Tibial nerve (tissue), 4 donors: ENCODE results near the gene ATP12A. TPM values are rescaled to one million over a fixed set of nuclear protein-coding genes. Genes with fewer than 3 reads are reported as not detected.

Experiments
- DNase-seq, 2 donors: peaks; one replicate each; pipeline ENCODE4 v3.0.0-alpha.2; 2019; ENCODE audit warnings: low spot score in 2 of 2
- H3K27ac ChIP-seq, 4 donors: fragments of 200-600 bp; sonication (generic) in 3 of 4; one replicate each; pipeline ENCODE4 v1.5.1; 2017 to 2019; ENCODE audit warnings: mild to moderate bottlenecking in 1 of 4
- H3K27me3 ChIP-seq, 2 donors: fragments of 200-600 bp; sonication (generic) in 1 of 2; one replicate each; pipeline versions ENCODE4 v1.5.1 to v1.6.0; 2017 to 2019
- H3K36me3 ChIP-seq, 3 donors: fragments of 200-600 bp; sonication (generic); one replicate each; pipeline ENCODE4 v1.5.1; 2018 to 2019
- H3K4me1 ChIP-seq, 4 donors: fragments of 200-600 bp; sonication (generic) in 3 of 4; one replicate each; pipeline ENCODE4 v1.5.1; 2017 to 2019
- H3K4me3 ChIP-seq, 4 donors: fragments of 200-600 bp; sonication (generic) in 3 of 4; one replicate each; pipeline ENCODE4 v1.5.1; 2017 to 2019; ENCODE audit warnings: mild to moderate bottlenecking in 1 of 4, moderate library complexity in 1 of 4
- H3K9me3 ChIP-seq, 4 donors: fragments of 200-600 bp; sonication (generic) in 3 of 4; one replicate each; pipeline ENCODE4 v1.5.1; 2017 to 2019
- EP300 ChIP-seq, 2 donors: sonication (generic); formaldehyde crosslinking; IDR thresholded peaks; one replicate each; pipeline ENCODE4 v1.6.1; 2017; ENCODE audit warnings: antibody characterized with exemption in 2 of 2, mild to moderate bottlenecking in 1 of 2
- POLR2A ChIP-seq, 2 donors: fragments of 450-650 bp; IDR thresholded peaks; one replicate each; pipeline ENCODE4 v1.6.1; 2017; ENCODE audit warnings: antibody characterized with exemption in 2 of 2, mild to moderate bottlenecking in 2 of 2, moderate library complexity in 2 of 2
- WGBS, 2 donors: methylation state at CpG; one replicate each; pipeline ENCODE4 v1.1.5; 2018; 5-methylcytosine and 5-hydroxymethylcytosine counted together
- total RNA-seq, 4 donors: library from RNA; depleted of rRNA; stranded (reverse); fragments of >200 nt; gene quantifications; one replicate each; pipeline ENCODE4 v1.1.0, GENCODE V29; 2016
- TF ChIP-seq, protein P1 (sequence below), 5 experiments: fragments of 200-600 bp in 3 of 5; fragments of 450-650 bp in 2 of 5; sonication (generic) in 3 of 5; IDR thresholded peaks; one replicate each; pipeline ENCODE4 v1.5.1; 2016 to 2019; ENCODE audit warnings: antibody characterized with exemption in 5 of 5, mild to moderate bottlenecking in 3 of 5, moderate library complexity in 2 of 5

ATP12A gene
- total RNA-seq, 4 donors from 2014 or later: not detected

DNA sequence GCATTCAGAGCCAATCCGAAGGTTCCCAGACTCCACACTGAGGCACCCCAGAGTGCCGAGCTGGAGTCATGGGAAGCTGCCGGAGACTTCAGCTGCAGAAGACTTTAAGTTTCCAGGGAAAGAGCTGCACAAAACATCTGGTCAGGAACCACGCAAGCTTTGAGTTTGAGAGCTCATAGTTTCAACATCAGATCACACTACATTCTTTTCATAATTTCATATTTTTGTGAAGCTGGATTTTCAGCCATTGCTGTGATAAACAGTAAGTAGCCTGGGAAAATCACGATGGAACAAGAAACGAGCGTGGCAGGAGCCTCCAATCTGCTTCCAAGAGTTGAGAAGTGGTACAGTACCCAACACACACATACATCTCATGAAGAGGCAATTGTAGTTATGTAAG is 25.5 kb upstream of the ATP12A start:
- Histone ChIP-seq H3K27ac (no peak overlapping the region), H3K36me3 (no peaks in the 10 kb centered on the region), H3K4me1 (no peaks in the 10 kb centered on the region), H3K4me3 (no peak overlapping the region), H3K9me3 (no peaks in the 10 kb centered on the region), H3K27me3 (no peaks in the 10 kb centered on the region)
- WGBS, 2 donors: 58 to 59% methylated on average over 7 of the region's 7 CpGs
- DNase-seq: no peak
- no peak for TF ChIP-seq EP300 (IDR thresholded peaks at IDR 0.05)
- TF ChIP-seq, protein P1, sequence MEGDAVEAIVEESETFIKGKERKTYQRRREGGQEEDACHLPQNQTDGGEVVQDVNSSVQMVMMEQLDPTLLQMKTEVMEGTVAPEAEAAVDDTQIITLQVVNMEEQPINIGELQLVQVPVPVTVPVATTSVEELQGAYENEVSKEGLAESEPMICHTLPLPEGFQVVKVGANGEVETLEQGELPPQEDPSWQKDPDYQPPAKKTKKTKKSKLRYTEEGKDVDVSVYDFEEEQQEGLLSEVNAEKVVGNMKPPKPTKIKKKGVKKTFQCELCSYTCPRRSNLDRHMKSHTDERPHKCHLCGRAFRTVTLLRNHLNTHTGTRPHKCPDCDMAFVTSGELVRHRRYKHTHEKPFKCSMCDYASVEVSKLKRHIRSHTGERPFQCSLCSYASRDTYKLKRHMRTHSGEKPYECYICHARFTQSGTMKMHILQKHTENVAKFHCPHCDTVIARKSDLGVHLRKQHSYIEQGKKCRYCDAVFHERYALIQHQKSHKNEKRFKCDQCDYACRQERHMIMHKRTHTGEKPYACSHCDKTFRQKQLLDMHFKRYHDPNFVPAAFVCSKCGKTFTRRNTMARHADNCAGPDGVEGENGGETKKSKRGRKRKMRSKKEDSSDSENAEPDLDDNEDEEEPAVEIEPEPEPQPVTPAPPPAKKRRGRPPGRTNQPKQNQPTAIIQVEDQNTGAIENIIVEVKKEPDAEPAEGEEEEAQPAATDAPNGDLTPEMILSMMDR (IDR thresholded peaks at IDR 0.05): no peak
- TF ChIP-seq POLR2A (IDR thresholded peaks at IDR 0.05): no peak

DNA sequence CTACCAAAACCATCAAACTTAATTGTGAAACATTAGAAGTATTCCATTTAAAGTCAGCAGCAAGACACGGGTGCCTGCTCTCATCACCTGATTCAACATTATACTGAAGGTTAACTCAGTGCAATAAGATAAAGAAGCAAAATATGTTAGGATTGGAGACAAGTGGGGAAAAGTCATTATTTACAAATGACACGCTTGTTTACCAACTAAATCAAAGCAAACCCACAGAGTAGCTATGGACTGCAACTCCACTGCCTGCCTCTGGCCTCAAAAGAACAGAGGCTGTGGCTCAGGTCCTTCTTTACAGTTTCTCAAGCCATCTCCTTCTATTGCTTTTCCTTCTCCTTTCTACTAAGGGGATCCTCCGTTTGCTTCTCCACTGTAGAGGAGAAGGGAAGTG is 21.0 kb upstream of the ATP12A start:
- H3K9me3 ChIP-seq: no peaks in the 10 kb centered on the region
- H3K4me1 ChIP-seq: no peaks in the 10 kb centered on the region
- no peaks in the 10 kb centered on the region for H3K27me3 ChIP-seq
- no peak for TF ChIP-seq POLR2A (IDR thresholded peaks at IDR 0.05)
- TF ChIP-seq EP300 (IDR thresholded peaks at IDR 0.05): no peak
- TF ChIP-seq, protein P1 (IDR thresholded peaks at IDR 0.05): no peak
- H3K4me3 ChIP-seq: no peak overlapping the region
- 72 to 75% methylated on average over 3 of the region's 3 CpGs for WGBS, 2 donors
- DNase-seq: no peak
- no peaks in the 10 kb centered on the region for H3K36me3 ChIP-seq
- no peak overlapping the region for H3K27ac ChIP-seq

DNA sequence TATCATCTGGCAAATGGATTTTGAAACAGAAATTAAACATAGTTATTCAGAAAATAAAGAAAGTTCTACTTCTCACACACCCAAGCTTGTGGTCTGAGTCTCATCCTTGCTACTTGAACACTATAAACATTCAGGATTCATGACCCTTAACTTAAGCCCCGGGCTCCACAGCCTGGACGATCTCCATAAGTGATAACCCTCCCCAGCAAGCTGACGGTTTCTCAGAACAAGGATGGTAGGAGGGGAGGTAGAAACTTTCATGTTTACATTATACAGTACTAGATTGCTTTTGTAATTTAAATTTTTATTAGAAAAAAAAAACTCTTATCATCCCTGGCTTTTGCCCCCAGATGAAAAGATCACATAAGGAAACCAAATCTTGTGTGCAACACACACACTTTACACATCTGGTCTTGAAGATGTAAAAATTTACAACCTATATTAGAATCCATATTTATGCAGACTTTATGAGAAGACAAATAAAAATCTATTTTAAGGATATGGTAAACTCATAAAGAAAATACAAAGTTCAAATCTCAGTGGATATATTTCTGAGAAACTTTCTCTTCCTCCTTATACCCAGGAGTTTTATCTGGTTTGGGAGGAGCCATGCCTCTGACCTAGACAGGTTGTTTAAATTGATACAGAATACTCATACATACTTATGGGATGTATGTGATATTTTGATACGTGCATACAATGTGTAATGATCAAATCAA is 20.0 kb upstream of the ATP12A start:
- no peak for TF ChIP-seq EP300 (IDR thresholded peaks at IDR 0.05)
- WGBS, 2 donors: 36 to 45% methylated on average over 4 of the region's 4 CpGs

DNA sequence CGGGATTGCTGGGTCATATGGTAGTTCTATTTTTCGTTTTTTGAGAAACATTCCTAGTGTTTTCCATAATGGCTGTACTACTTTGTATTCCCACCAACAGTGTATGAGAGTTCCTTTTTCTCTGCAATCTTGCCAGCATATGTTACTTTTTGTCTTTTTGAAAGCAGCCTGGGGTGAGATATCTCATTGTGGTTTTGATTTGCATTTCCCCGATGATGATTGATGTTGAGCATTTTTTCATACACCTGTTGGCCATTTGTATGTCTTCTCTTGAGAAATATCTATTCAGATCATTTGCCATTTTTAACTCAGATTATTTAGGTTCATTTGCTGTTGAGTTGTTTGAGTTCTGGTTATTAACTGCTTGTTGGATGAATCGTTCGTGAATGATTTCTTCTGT is 18.5 kb upstream of the ATP12A start:
- 77% methylated on average over 5 of the region's 5 CpGs for WGBS, 2 donors
- no peak for DNase-seq
- Histone ChIP-seq H3K4me1 (no peaks in the 10 kb centered on the region), H3K9me3 (no peaks in the 10 kb centered on the region), H3K36me3 (no peaks in the 10 kb centered on the region), H3K27ac (no peak overlapping the region), H3K27me3 (no peaks in the 10 kb centered on the region), H3K4me3 (no peak overlapping the region)
- TF ChIP-seq EP300 (IDR thresholded peaks at IDR 0.05) (no peak), POLR2A (IDR thresholded peaks at IDR 0.05) (no peak)
- TF ChIP-seq, protein P1 (IDR thresholded peaks at IDR 0.05): no peak

More for the DNA sequence above, 20.0 kb upstream of the ATP12A start:
- H3K27me3 ChIP-seq: no peaks in the 10 kb centered on the region
- no peak for DNase-seq
- H3K9me3 ChIP-seq: no peaks in the 10 kb centered on the region
- no peaks in the 10 kb centered on the region for H3K36me3 ChIP-seq
- no peak overlapping the region for H3K4me3 ChIP-seq
- H3K27ac ChIP-seq: no peak overlapping the region
- no peaks in the 10 kb centered on the region for H3K4me1 ChIP-seq

DNA sequence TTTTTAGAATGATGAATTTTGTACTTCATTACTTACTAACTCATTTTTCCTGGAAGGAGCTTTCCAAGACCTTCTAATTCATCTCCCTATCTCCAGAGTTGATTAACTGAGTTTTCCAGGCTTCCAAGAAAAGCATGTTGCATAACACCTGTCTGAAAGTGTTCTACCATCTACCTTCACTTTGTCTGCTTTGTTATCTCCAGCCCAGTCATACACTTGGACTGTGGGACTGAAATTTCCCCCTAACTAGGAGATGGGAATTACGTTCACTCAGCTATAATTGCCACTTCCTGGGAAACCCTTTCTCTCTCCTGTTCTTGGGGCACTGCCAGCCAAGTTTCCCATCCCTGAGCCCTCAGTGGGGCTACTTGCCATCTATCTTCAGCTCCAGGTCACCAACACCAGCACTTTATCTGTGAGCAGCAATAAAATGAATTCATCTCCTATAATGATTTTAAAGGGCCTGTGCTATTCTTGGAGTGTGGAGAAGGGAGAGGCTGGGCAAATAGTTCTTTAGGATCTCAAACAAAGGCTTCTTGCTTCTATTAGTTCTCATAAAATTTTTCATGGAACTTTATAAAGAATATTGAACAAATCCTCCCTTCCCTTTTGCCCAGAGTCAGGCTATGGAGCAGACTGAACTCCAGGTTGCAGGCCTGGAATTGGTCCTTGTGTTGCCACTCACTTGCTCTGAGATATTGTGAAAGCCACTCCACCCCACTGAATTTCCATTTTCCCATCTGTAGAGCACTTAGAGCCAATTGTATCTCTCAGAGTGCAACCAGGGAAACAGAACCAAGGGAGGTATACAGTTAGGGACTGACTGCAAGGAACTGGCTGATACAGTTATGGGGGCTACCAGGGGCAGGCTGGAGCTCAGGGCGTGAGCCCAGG is 17.8 kb upstream of the ATP12A start:
- Histone ChIP-seq H3K4me1 (no peaks in the 10 kb centered on the region), H3K9me3 (no peaks in the 10 kb centered on the region), H3K4me3 (no peak overlapping the region), H3K36me3 (no peaks in the 10 kb centered on the region), H3K27me3 (no peaks in the 10 kb centered on the region), H3K27ac (no peak overlapping the region)
- WGBS, 2 donors: 82 to 88% methylated on average over 2 of the region's 2 CpGs
- DNase-seq: no peak
- no peak for TF ChIP-seq EP300 (IDR thresholded peaks at IDR 0.05)
- TF ChIP-seq, protein P1 (IDR thresholded peaks at IDR 0.05): no peak
- no peak for TF ChIP-seq POLR2A (IDR thresholded peaks at IDR 0.05)
